Stimulated activated naive CD8-positive, alpha-beta T cell treated with anti-CD3 and anti-CD28 coated beads, Interleukin-15, Interleukin-2, amounts not matched to agents 100 ng/mL and 50 ng/mL, for 24 hours (primary cell): ENCODE measurements around the gene SPATC1L.
A peak's percentile ranks its signal among the peaks of the same experiment; 100 is the strongest.
"Not testable (repeated sequence)": the region's sequence is repeated elsewhere in the genome, so short reads cannot be mapped to it uniquely, and the experiment has no call there.

Source experiments
- H3K27ac Mint-ChIP-seq: one replicate; pipeline ENCODE4 v1.8.0; 2021; ENCODE audit warnings: mild to moderate bottlenecking, mixed read lengths
- H3K27me3 Mint-ChIP-seq: one replicate; pipeline ENCODE4 v1.8.0; 2021; ENCODE audit warnings: mixed read lengths
- H3K36me3 Mint-ChIP-seq: one replicate; pipeline ENCODE4 v1.8.0; 2021; ENCODE audit warnings: low read depth, mixed read lengths
- H3K4me1 Mint-ChIP-seq: one replicate; pipeline ENCODE4 v1.8.0; 2021; ENCODE audit warnings: low read depth, mixed read lengths
- H3K4me3 Mint-ChIP-seq: one replicate; pipeline ENCODE4 v1.8.0; 2021; ENCODE audit warnings: mild to moderate bottlenecking, mixed read lengths
- H3K9me3 Mint-ChIP-seq: one replicate; pipeline ENCODE4 v1.8.0; 2021; ENCODE audit warnings: mixed read lengths

SPATC1L gene

DNA sequence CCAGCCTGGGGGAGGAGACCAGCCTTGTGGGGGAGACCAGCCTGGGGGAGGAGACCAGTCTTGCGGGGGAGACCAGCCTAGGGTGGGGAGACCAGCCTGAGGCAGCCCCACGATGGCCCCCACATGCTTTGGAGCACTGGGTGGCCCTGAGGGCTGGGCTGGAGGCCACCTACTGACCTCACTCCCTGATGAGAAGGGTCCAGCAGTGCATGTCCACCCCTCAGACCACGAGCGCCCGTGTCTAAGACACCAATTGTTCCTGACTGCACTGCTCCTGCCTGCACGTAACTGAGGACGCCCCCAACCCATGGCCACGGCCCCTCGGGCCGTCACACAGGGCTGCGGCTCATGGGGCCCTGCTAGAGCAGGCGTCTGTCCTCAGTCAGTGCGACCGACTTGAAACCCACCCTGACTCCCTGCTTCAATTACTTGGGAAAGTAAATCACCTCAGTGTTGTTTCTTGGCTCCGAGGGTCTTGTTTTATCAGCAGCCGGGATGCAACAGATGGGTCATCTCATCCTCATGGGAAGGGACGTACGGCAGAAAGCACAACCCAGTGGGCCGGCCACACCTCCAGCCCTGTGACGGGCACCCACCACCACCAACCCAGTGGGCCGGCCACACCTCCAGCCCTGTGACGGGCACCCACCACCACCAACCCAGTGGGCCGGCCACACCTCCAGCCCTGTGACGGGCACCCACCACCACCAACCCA is at the start of gene SPATC1L:
SPATC1L (minus strand) TSS at position 550 of the 715 bp plus-strand sequence. CDS start 1,643 bp downstream, outside the sequence.
- no peaks in the 10 kb centered on the region for H3K36me3 Mint-ChIP-seq

DNA sequence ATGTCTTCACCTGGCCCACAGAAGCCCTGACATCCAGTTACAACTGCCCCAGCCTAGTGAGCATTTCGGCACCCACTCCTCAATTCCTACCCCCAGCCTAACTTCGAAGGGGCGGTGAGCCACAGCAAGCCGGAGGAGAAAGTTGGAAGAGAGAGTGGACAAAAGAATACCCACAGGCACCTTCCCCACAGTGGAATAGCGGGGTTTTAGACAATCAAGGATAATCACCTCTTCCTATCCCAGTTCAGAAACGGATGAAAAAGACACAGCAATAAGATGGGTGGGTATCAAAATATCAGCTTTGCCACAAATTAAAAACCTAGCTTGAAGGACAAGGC is 45.6 kb upstream of the SPATC1L start:
- H3K4me3 Mint-ChIP-seq, result peak overlapping the region; percentile 82
- no peaks in the 10 kb centered on the region for H3K9me3 Mint-ChIP-seq
- H3K4me1 Mint-ChIP-seq, result peaks cover 53% of the 10 kb centered on the region
- H3K36me3 Mint-ChIP-seq, result peaks cover 38% of the 10 kb centered on the region
- no peaks in the 10 kb centered on the region for H3K27me3 Mint-ChIP-seq
- no peak overlapping the region for H3K27ac Mint-ChIP-seq

More for the DNA sequence above, at the start of gene SPATC1L:
- Mint-ChIP-seq H3K9me3 (no peaks in the 10 kb centered on the region), H3K27me3 (no peaks in the 10 kb centered on the region), H3K27ac (peak within 1 kb of the TSS; percentile 76), H3K4me3 (peak within 1 kb of the TSS; percentile 82), H3K4me1 (no peaks in the 10 kb centered on the region)

DNA sequence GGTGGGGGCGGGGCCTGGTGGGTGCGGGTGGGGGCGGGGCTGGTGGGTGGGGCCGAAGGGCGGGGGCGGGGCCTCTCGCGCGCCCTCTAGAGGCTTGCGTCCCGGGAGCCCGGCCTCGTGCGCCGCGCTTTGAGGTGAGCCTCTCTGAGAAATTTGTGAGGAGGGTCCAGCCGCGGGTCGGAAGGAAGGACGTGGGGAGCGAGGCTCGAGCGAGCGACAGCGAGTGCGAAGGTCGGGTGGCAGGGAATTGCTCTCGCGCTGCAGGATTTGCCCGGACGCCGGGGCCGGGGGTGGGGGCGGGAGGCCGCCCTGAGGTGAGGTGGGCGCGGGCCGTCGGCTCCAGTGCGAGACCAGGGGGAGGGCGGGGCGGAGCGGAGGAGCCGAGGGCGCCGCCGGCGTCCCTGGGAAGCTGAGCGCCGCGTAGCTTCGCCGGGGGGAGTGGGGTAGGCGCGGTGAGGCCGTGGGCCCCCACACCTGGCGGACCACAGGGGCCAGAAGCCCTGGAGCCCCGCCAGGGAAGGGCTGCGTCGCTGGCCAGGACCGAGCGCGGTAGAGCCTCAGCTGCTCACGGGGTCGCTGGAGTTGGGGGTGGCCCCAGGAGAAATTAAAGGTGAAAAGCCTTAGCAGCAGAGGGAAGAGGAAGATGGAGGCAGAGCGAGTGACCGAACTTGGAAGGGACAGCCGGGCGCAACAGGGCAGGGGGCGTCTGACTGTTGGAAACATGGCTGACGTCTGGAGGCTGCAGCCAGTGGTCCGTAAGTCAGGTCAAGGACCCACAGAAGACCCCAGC is 45.1 kb upstream of the SPATC1L start:
- H3K27me3 Mint-ChIP-seq, result no peaks in the 10 kb centered on the region
- H3K27ac Mint-ChIP-seq, result peak overlapping the region; percentile 88
- peaks cover 32% of the 10 kb centered on the region for H3K36me3 Mint-ChIP-seq
- peak overlapping the region; percentile 82 for H3K4me3 Mint-ChIP-seq
- H3K4me1 Mint-ChIP-seq, result peaks cover 52% of the 10 kb centered on the region
- H3K9me3 Mint-ChIP-seq, result no peaks in the 10 kb centered on the region

DNA sequence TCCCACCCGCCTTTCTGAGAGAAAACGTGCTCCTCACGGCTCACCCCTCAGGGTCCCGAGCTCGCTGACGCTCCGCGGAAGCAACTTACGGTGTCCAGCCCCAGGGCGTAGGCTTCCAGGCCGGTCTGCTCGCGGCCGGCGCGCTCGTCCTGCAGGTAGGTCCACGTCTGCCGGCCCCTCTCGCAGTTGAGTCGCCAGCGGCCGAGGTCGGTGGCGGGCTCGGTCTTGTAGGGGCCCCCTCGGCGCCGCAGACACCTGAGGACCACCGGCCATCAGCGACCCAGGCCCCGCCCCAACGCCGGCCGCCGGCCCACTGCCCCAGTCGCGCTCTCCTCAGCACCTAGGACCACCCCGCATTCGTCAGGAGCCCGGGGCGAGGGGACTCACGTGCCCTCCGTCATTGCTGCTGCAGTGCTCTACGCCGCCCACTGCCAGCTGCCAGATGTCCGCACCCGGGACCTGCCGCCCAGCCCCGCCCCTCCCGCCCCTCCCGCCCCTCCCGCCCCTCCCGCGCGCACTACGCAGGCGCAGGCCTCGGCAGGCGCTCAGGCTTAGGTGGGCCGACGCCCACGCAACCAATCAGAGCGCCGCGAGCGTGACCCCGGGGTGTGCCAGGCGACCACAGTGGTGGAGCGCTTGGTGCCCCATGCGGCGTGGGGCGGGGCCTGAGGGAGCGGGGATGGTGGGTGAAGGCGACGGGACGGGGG is 44.2 kb upstream of the SPATC1L start, which contains the start of gene LSS:
LSS (minus strand) TSS at position 430 of the 707 bp plus-strand sequence; CDS start at position 401, 29 bp downstream.
- H3K36me3 Mint-ChIP-seq, result peaks cover 24% of the 10 kb centered on the region
- no peaks in the 10 kb centered on the region for H3K27me3 Mint-ChIP-seq
- H3K4me3 Mint-ChIP-seq, result peak within 1 kb of the TSS; percentile 82
- no peaks in the 10 kb centered on the region for H3K9me3 Mint-ChIP-seq
- H3K27ac Mint-ChIP-seq, result peak within 1 kb of the TSS; percentile 88
- peaks cover 44% of the 10 kb centered on the region for H3K4me1 Mint-ChIP-seq

DNA sequence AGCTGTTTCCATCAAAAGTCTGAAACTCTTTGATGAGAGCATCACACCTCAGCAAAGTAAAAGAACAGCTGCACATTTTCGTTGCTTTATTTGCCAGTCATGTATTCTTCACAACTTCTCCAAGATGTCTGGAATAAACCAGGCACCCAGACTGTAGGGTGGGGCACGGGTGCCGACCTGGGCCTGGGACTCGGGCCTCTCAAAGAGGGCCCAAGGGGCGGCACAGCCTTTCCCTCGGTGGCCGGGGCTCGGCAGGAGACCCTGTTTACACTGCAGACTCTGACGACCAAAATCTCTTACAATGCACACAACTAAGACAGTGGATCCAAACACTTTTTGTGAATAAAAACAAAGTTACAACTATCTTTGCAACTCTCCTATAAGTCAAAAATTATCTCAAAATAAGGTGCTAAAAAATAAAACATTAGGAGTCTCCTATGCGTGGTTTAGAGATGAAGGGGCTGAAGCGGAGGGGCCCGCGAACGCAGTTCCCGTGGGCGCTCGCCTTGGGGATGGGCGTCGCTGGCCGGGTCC is 43.6 kb upstream of the SPATC1L start:
- Mint-ChIP-seq H3K27ac (peak overlapping the region; percentile 34), H3K4me1 (peaks cover 42% of the 10 kb centered on the region), H3K36me3 (peaks cover 20% of the 10 kb centered on the region), H3K9me3 (no peaks in the 10 kb centered on the region), H3K27me3 (no peaks in the 10 kb centered on the region), H3K4me3 (peak overlapping the region; percentile 82)

DNA sequence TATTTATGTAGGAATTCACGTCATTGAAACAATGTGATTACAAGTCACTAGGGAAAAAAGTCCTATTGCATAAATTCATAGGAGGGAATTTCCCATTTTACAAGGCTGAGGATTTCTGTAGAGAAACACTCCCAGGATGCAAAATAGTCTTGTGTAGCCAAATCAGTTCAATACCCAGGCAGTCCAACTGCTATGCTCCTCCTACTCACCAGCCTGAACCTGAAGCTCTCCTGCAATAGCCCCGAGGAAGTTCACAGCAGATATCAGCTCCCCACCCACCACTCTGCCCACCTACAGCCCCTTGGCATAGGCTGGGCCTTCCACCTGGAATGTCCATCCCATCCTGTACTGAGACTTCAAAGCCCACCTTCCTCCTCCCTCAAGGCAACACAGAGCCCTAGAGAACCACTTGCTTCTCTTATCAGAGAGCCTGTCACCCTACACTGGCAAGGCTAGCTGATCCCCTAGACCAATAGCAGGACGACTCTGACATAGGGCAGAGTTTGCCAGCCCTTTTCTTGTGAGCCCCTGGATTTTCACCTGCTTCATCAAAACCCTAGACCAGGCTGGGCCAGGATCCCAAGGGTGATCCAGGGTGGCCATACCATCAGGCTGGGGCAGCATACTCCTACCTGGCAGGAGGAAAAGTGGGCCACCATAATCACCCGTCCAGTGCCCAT is 42.8 kb upstream of the SPATC1L start:
- Mint-ChIP-seq H3K4me1 (peaks cover 42% of the 10 kb centered on the region), H3K27ac (no peak overlapping the region), H3K9me3 (no peaks in the 10 kb centered on the region)

DNA sequence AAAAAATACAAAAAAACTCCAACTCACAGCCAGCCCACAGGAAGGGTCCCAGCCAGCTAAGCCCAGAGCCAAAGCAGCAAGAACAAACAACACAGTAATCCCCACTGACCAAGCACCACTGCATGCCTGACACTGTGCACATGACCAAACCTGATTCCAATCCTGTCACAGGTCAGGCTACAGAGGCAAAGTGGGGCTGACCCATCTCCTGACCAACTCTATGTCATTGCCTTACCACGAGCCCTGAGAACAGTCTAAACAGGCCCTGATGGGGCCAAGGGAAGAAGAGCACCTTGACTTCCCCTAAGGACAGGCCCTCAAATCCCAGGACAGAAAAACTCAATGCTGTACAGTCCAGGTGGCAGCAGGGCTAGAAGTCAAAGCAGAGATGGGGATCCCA is 41.9 kb upstream of the SPATC1L start:
- Mint-ChIP-seq H3K27me3 (no peaks in the 10 kb centered on the region), H3K9me3 (no peaks in the 10 kb centered on the region), H3K27ac (no peak overlapping the region), H3K4me1 (peaks cover 42% of the 10 kb centered on the region), H3K36me3 (peaks cover 4% of the 10 kb centered on the region), H3K4me3 (no peak overlapping the region)

More for the DNA sequence above, 42.8 kb upstream of the SPATC1L start:
- H3K36me3 Mint-ChIP-seq, result peaks cover 13% of the 10 kb centered on the region
- no peaks in the 10 kb centered on the region for H3K27me3 Mint-ChIP-seq
- peak overlapping the region; percentile 82 for H3K4me3 Mint-ChIP-seq

DNA sequence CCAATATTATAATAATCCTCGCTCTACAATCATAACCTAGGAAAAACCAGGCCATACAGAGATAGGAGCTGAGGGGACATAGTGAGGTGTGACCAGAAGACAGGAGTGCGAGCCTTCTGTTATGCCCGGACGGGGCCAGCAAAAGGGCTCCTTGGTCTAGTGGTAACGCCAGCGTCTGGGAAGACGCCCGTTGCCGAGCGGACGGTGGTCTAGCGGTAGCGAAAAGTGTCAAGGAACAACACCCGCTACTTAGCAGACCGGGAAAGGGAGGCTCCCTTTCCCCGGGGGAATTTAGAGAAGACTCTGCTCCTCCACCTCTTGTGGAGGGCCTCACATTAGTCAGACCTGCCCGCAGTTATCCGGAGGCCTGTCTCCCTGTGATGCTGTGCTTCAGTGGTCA is 39.4 kb upstream of the SPATC1L start:
- H3K27ac Mint-ChIP-seq, H3K36me3 Mint-ChIP-seq, H3K27me3 Mint-ChIP-seq, H3K9me3 Mint-ChIP-seq, H3K4me3 Mint-ChIP-seq: not testable (repeated sequence)
- peaks cover 29% of the 10 kb centered on the region for H3K4me1 Mint-ChIP-seq

DNA sequence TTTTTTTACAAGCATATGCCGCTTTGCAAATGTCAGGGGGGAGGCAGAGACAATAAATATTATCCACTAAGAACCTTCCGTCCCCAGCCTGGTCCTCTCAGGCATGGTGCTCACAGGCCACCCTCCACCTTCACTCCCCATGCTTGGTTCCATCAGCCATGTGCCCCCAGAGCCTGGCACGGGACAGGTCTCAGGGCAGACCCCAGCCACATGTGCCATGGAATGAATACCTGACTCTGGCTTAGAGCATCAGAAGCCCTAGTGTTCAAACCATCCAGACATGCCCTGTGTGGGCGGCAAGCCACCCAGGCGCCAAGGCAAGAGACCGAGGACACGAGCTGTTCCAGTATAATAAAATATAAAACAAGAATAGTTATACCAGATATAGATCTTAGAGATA is 39.0 kb upstream of the SPATC1L start:
- Mint-ChIP-seq H3K27me3 (no peaks in the 10 kb centered on the region), H3K27ac (no peak overlapping the region), H3K4me1 (peaks cover 28% of the 10 kb centered on the region), H3K9me3 (no peaks in the 10 kb centered on the region), H3K36me3 (peaks cover 5% of the 10 kb centered on the region), H3K4me3 (no peak overlapping the region)

DNA sequence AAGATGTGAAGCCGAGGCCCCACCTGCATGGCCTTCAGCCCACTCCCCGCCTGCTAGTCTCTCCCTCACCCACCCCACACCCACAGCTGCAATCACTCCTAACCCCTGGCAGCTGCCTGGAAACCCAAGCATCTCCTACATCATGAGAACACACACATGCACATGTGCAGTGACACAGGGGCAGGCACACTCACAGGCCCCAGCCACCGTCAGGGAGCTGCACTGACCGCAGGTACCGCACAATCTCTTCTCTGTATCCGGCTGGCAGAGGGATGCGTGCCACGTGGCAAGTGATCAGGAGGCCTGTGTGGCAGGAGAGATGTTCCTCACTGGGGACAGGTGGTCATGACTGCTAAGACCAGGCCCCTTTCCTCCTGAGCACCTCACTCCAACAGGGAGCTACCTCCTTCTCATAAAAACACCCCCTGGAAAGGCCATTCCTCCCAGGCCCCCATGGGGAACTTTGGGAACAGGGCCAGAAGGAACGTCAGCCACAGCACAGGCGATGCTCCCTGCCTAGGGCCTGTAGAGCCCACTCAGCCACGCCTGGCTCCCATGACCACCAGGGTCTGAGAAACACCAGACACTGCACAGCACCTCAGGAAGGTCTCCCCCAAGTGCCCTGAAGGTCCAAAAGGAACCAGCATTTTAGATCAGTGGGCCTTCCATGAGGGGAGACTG is 38.3 kb upstream of the SPATC1L start:
- no peak overlapping the region for H3K27ac Mint-ChIP-seq
- no peak overlapping the region for H3K4me3 Mint-ChIP-seq
- no peaks in the 10 kb centered on the region for H3K27me3 Mint-ChIP-seq
- peaks cover 22% of the 10 kb centered on the region for H3K4me1 Mint-ChIP-seq
- peaks cover 5% of the 10 kb centered on the region for H3K36me3 Mint-ChIP-seq
- H3K9me3 Mint-ChIP-seq, result no peaks in the 10 kb centered on the region

DNA sequence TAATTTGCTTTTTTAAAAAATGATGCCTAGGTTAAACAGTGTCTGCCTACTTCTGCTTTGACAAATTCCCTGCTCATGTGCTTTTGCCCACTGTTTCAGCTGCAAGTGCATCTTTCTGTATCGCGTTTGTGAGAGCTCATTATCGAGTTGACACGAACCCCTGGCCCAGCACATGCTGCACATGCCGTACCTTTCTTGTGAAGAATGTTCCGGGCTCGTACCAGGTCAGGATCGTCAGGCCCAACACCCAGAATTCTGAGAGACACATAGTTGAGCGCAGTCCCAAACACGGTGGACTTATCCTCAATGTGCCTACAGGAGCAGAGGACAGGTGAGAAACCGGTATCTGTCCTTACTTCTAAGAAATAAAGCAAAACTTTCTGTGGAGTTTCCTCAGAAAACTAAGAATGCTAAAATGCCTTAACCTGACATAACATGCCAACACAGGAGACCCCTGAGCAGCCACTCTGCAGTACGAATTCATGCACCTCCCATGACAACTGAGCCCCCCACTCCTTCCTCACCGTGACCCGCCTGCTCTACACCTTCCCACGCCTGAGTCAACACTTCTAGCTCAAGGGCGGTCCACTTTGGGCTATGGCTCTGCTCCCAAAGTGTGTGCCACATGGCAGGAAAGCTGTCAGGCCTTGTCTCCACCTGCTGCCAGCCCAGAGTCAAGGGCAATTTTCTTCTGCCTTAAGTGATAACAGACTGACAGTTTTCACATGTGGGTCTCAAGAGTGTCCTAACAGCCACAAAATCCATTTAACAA is 37.6 kb upstream of the SPATC1L start:
- no peak overlapping the region for H3K4me3 Mint-ChIP-seq
- H3K9me3 Mint-ChIP-seq, result no peaks in the 10 kb centered on the region
- H3K27me3 Mint-ChIP-seq, result no peaks in the 10 kb centered on the region
- no peak overlapping the region for H3K27ac Mint-ChIP-seq
- peaks cover 5% of the 10 kb centered on the region for H3K36me3 Mint-ChIP-seq
- peaks cover 14% of the 10 kb centered on the region for H3K4me1 Mint-ChIP-seq

DNA sequence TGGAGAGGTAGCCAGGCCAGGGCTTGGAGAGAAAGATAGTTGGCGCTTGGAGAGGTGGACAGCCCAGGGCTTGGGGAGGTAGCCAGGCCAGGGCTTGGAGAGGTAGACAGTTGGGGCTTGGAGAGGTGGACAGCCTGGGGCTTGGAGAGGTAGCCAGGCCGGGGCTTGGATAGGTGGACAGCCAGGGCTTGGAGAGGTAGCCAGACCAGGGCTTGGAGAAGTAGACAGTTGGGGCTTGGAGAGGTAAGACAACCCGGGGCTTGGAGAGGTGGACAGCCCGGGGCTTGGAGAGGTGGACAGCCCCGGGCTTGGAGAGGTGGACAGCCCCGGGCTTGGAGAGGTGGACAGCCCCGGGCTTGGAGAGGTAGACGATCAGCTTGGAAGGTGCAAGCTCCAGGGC is 36.6 kb upstream of the SPATC1L start:
- H3K27me3 Mint-ChIP-seq, result no peaks in the 10 kb centered on the region
- H3K27ac Mint-ChIP-seq, result no peak overlapping the region
- no peaks in the 10 kb centered on the region for H3K9me3 Mint-ChIP-seq
- H3K4me3 Mint-ChIP-seq, result no peak overlapping the region
- peaks cover 5% of the 10 kb centered on the region for H3K36me3 Mint-ChIP-seq
- peaks cover 5% of the 10 kb centered on the region for H3K4me1 Mint-ChIP-seq

DNA sequence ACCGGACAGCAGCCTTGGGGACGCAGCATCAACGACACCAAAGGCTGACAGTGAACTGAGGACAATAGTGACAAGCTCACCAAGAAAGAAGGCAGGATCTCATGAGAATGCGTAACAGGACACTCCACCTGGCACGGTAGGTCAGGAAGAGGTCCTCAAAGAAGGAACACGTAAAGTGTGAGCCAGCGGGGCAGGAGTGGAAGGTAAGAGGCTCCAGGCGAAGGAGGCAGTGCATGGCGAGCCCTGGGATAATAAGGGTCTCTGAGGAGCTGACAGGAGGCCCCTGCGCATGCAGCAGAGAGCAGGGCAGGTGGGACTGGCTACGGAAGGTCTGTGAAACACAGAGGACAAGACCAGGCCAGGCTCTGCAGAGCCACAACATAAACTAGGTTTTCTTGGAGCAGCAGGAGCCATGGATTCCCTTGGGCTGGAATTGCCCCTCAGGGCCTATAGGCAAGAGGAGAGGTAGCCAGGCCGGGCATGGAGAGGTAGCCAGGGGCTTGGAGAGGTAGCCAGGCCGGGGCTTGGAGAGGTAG is 36.1 kb upstream of the SPATC1L start:
- Mint-ChIP-seq H3K4me3 (no peak overlapping the region), H3K9me3 (no peaks in the 10 kb centered on the region), H3K36me3 (peaks cover 5% of the 10 kb centered on the region), H3K27me3 (no peaks in the 10 kb centered on the region), H3K27ac (no peak overlapping the region), H3K4me1 (no peaks in the 10 kb centered on the region)
